Ramos (cell line): ENCODE results near the gene MSMP.

ENCODE experiments used
- in situ Hi-C: fragments of 300-500 bp; cut with MboI; formaldehyde crosslinking; loops from one replicate; pipeline ENCODE4 v1.14.3; 2022; ENCODE audit warnings: low sequenced_read_pairs; ENCODE audit not compliant: unreplicated experiment

Gene MSMP

GRCh38 chr9:35774907-35775635 lies 21.0 kb upstream of the MSMP start:
- in situ Hi-C loops: no loop called here

- in situ Hi-C loops: no loop called here
These were observed 17.9 kb upstream of the MSMP start for GRCh38 chr9:35771943-35772342.

- in situ Hi-C loops: no loop called here
These were observed 17.5 kb upstream of the MSMP start for GRCh38 chr9:35771534-35771933.

- in situ Hi-C loops: no loop called here
These were observed 17.0 kb upstream of the MSMP start for GRCh38 chr9:35771075-35771433.

- in situ Hi-C loops: no loop called here
These were observed 15.7 kb upstream of the MSMP start for GRCh38 chr9:35769763-35770162.

- in situ Hi-C loops: no loop called here
These were observed 13.4 kb upstream of the MSMP start for GRCh38 chr9:35767458-35767857.

- in situ Hi-C loops: no loop called here
These were observed 12.9 kb upstream of the MSMP start for GRCh38 chr9:35766997-35767396.

- in situ Hi-C loops: no loop called here
These were observed 9.7 kb upstream of the MSMP start for GRCh38 chr9:35763803-35764202.

GRCh38 chr9:35763181-35763580 lies 9.1 kb upstream of the MSMP start:
- in situ Hi-C loops: no loop called here

GRCh38 chr9:35760651-35761050 lies 6.6 kb upstream of the MSMP start:
- in situ Hi-C loops: no loop called here

GRCh38 chr9:35759795-35760194 lies 5.7 kb upstream of the MSMP start:
- in situ Hi-C loops: no loop called here

GRCh38 chr9:35758475-35759050 lies 4.5 kb upstream of the MSMP start:
- in situ Hi-C loops: no loop called here

- in situ Hi-C loops: no loop called here
These were observed 3.8 kb upstream of the MSMP start for GRCh38 chr9:35757892-35758275.

GRCh38 chr9:35757226-35757891 lies 3.3 kb upstream of the MSMP start:
- in situ Hi-C loops: no loop called here

- in situ Hi-C loops: no loop called here
These were observed 2.5 kb upstream of the MSMP start for GRCh38 chr9:35756275-35757225.

- in situ Hi-C loops: no loop called here
These were observed 995 bp upstream of the MSMP start for GRCh38 chr9:35755071-35755470.

GRCh38 chr9:35753466-35753865 lies 610 bp downstream of the MSMP start:
- in situ Hi-C loops: no loop called here

- in situ Hi-C loops: no loop called here
These were observed 3.9 kb downstream of the MSMP start for GRCh38 chr9:35750256-35750531.

- in situ Hi-C loops: loop anchor here (25.0 kb wide), 1 partner anchor 662 kb away; the partner anchor contains the start of genes FANCG and PIGO
These were observed 4.4 kb downstream of the MSMP start for GRCh38 chr9:35749515-35750255.
